Skeletal muscle tissue (tissue), 4 donors: ENCODE data around the gene RYR2. TPM values are rescaled to one million over a fixed set of nuclear protein-coding genes. Genes with fewer than 3 reads are reported as not detected.

Source experiments
- H3K27ac ChIP-seq: one replicate; pipeline ENCODE4 v1.7.0; 2013; ENCODE audit warnings: mild to moderate bottlenecking, low read depth, low read length, inconsistent platforms
- H3K27me3 ChIP-seq, 3 donors: one replicate each; pipeline ENCODE4 v1.7.0; 2013; ENCODE audit warnings: low read length in 3 of 3; ENCODE audit not compliant: control insufficient read depth in 3 of 3, insufficient read depth in 3 of 3
- H3K36me3 ChIP-seq, 3 donors: one replicate each; pipeline ENCODE4 v1.7.0; 2013; ENCODE audit warnings: low read length in 3 of 3; ENCODE audit not compliant: control insufficient read depth in 3 of 3, insufficient read depth in 3 of 3
- H3K4me1 ChIP-seq, 3 donors: one replicate each; pipeline ENCODE4 v1.7.0; 2013; ENCODE audit warnings: low read length in 3 of 3, mild to moderate bottlenecking in 3 of 3; ENCODE audit not compliant: control insufficient read depth in 3 of 3, insufficient read depth in 3 of 3
- H3K4me3 ChIP-seq, 3 donors: one replicate each; pipeline ENCODE4 v1.7.0; 2013; ENCODE audit warnings: low read length in 3 of 3
- H3K9ac ChIP-seq, 3 donors: one replicate each; pipeline ENCODE4 v1.7.0; 2013; ENCODE audit warnings: low read length in 3 of 3, mild to moderate bottlenecking in 3 of 3, moderate library complexity in 2 of 3, low read depth in 1 of 3
- H3K9me3 ChIP-seq, 3 donors: one replicate each; pipeline ENCODE4 v1.7.0; 2013; ENCODE audit warnings: low read length in 3 of 3; ENCODE audit not compliant: control insufficient read depth in 3 of 3
- total RNA-seq: library from RNA; depleted of rRNA; stranded (reverse); fragments of >200 nt; gene quantifications from one replicate; pipeline ENCODE4 v1.2.3, GENCODE V29; 2014
- donor health status: Osteomylitis.

RYR2 gene
- 5.7 TPM for total RNA-seq

- Histone ChIP-seq H3K9ac (no peak within 1 kb of the TSS), H3K27me3 (peaks cover 23 to 41% (median 28%) of the 10 kb centered on the region in 3 donors), H3K27ac (no peak within 1 kb of the TSS), H3K36me3 (no peaks in the 10 kb centered on the region), H3K4me1 (peaks cover 2 to 9% (median 3%) of the 10 kb centered on the region in 3 donors), H3K4me3 (peak within 1 kb of the TSS; percentile 23 to 51 (median 49)), H3K9me3 (peaks cover 0 to 5% (median 2%) of the 10 kb centered on the region in 3 donors)
Measured at GRCh38 chr1:237041795-237042525, at the start of gene RYR2. Gene RYR2, plus strand, starts transcription at chr1:237042184. Its CDS starts 338 bp downstream, at chr1:237042522.

- no peak overlapping the region for H3K27ac ChIP-seq
- H3K4me3 ChIP-seq: no peak overlapping the region
- H3K27me3 ChIP-seq: no peaks in the 10 kb centered on the region
- peaks cover 2 to 4% (median 3%) of the 10 kb centered on the region in 3 donors for H3K9me3 ChIP-seq
- no peak overlapping the region for H3K9ac ChIP-seq
- no peaks in the 10 kb centered on the region for H3K36me3 ChIP-seq
- H3K4me1 ChIP-seq: no peaks in the 10 kb centered on the region
Measured at GRCh38 chr1:236992449-236992848, 49.5 kb upstream of the RYR2 start.

GRCh38 chr1:236994450-236994849 lies 47.5 kb upstream of the RYR2 start:
- H3K27me3 ChIP-seq: no peaks in the 10 kb centered on the region
- no peak overlapping the region for H3K27ac ChIP-seq
- no peaks in the 10 kb centered on the region for H3K36me3 ChIP-seq
- H3K9me3 ChIP-seq: peaks cover 0 to 5% (median 2%) of the 10 kb centered on the region in 3 donors
- H3K4me3 ChIP-seq: no peak overlapping the region
- no peak overlapping the region for H3K9ac ChIP-seq
- no peaks in the 10 kb centered on the region for H3K4me1 ChIP-seq

- Histone ChIP-seq H3K27me3 (peaks cover 0 to 2% (median 0%) of the 10 kb centered on the region in 3 donors), H3K27ac (no peak overlapping the region)
Measured at GRCh38 chr1:236997361-236997760, 44.6 kb upstream of the RYR2 start.

GRCh38 chr1:236997882-236998281 lies 44.1 kb upstream of the RYR2 start:
- peaks cover 0 to 2% (median 0%) of the 10 kb centered on the region in 3 donors for H3K27me3 ChIP-seq
- no peaks in the 10 kb centered on the region for H3K36me3 ChIP-seq
- peaks cover 0 to 2% (median 0%) of the 10 kb centered on the region in 3 donors for H3K9me3 ChIP-seq
- no peaks in the 10 kb centered on the region for H3K4me1 ChIP-seq
- H3K27ac ChIP-seq: no peak overlapping the region
- no peak overlapping the region for H3K9ac ChIP-seq
- H3K4me3 ChIP-seq: no peak overlapping the region

More at GRCh38 chr1:236997361-236997760, 44.6 kb upstream of the RYR2 start:
- Histone ChIP-seq H3K9me3 (peaks cover 0 to 2% (median 0%) of the 10 kb centered on the region in 3 donors), H3K4me1 (no peaks in the 10 kb centered on the region), H3K36me3 (no peaks in the 10 kb centered on the region), H3K4me3 (no peak overlapping the region), H3K9ac (no peak overlapping the region)

GRCh38 chr1:236998546-236998945 lies 43.4 kb upstream of the RYR2 start:
- Histone ChIP-seq H3K27me3 (peaks cover 0 to 2% (median 0%) of the 10 kb centered on the region in 3 donors), H3K4me3 (no peak overlapping the region), H3K9ac (no peak overlapping the region), H3K9me3 (peaks cover 0 to 2% (median 0%) of the 10 kb centered on the region in 3 donors), H3K27ac (no peak overlapping the region), H3K36me3 (no peaks in the 10 kb centered on the region), H3K4me1 (no peaks in the 10 kb centered on the region)

- H3K4me1 ChIP-seq: no peaks in the 10 kb centered on the region
- H3K4me3 ChIP-seq: no peak overlapping the region
- no peak overlapping the region for H3K27ac ChIP-seq
Measured at GRCh38 chr1:237000191-237000590, 41.8 kb upstream of the RYR2 start.

GRCh38 chr1:237003516-237003915 lies 38.5 kb upstream of the RYR2 start:
- Histone ChIP-seq H3K4me1 (no peaks in the 10 kb centered on the region), H3K9me3 (no peaks in the 10 kb centered on the region), H3K36me3 (no peaks in the 10 kb centered on the region), H3K9ac (no peak overlapping the region), H3K4me3 (no peak overlapping the region), H3K27me3 (peaks cover 0 to 2% (median 0%) of the 10 kb centered on the region in 3 donors), H3K27ac (no peak overlapping the region)

More at GRCh38 chr1:237000191-237000590, 41.8 kb upstream of the RYR2 start:
- no peaks in the 10 kb centered on the region for H3K36me3 ChIP-seq
- H3K9ac ChIP-seq: no peak overlapping the region
- peaks cover 0 to 2% (median 0%) of the 10 kb centered on the region in 3 donors for H3K9me3 ChIP-seq
- peaks cover 0 to 2% (median 0%) of the 10 kb centered on the region in 3 donors for H3K27me3 ChIP-seq

- Histone ChIP-seq H3K27me3 (peaks cover 0 to 2% (median 0%) of the 10 kb centered on the region in 3 donors), H3K4me3 (no peak within 1 kb of the TSS), H3K9ac (no peak within 1 kb of the TSS), H3K27ac (no peak within 1 kb of the TSS), H3K36me3 (no peaks in the 10 kb centered on the region), H3K9me3 (no peaks in the 10 kb centered on the region), H3K4me1 (no peaks in the 10 kb centered on the region)
Measured at GRCh38 chr1:237004116-237004515, 37.9 kb upstream of the RYR2 start, which contains the start of gene MT1HL1. Gene MT1HL1, minus strand, starts transcription at chr1:237004441. Its CDS starts 69 bp downstream, at chr1:237004372.

GRCh38 chr1:237005674-237006073 lies 36.3 kb upstream of the RYR2 start:
- Histone ChIP-seq H3K9ac (no peak overlapping the region), H3K27ac (no peak overlapping the region), H3K4me3 (no peak overlapping the region), H3K4me1 (no peaks in the 10 kb centered on the region), H3K9me3 (no peaks in the 10 kb centered on the region), H3K27me3 (peaks cover 0 to 2% (median 0%) of the 10 kb centered on the region in 3 donors), H3K36me3 (no peaks in the 10 kb centered on the region)
